Fibroblast of pulmonary artery (primary cell): ENCODE data around the gene SH3TC2.

Experiments
- DNase-seq: peaks from one replicate; pipeline ENCODE4 v3.0.0-alpha.2; 2010; ENCODE audit warnings: low read depth
- H3K4me3 ChIP-seq: replicated peaks from 2 replicates; pipeline ENCODE4 v1.5.1; 2011; ENCODE audit warnings: low read depth, mild to moderate bottlenecking, control low read depth, low read length, moderate library complexity
- CTCF ChIP-seq: IDR thresholded peaks from 2 replicates; pipeline ENCODE4 v1.5.1; 2011; ENCODE audit warnings: mild to moderate bottlenecking, control low read depth, low read length, inconsistent platforms; ENCODE audit errors: missing control alignments

SH3TC2 gene

DNA sequence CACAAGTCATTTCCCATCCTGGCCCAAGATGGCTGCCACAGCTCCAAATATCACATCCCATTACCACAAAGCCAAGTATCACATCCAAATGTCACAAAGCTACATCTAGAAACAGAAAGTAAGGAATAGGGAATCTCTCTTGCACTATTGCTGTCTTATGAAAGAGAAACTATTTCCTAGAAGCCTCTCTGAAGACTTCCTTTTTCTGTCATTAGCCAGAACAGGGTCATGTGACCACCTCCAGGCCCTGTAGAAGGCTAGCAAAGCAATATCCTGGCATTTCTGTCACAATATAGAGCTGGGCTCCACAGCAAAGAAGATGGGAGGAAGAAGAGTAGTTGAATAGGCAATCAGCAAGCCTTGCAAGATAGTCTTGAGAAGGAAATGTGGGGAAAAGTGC is 99.2 kb downstream of the SH3TC2 start:
- H3K4me3 ChIP-seq = no peak overlapping the region
- TF ChIP-seq CTCF = no peak
- DNase-seq = no peak

DNA sequence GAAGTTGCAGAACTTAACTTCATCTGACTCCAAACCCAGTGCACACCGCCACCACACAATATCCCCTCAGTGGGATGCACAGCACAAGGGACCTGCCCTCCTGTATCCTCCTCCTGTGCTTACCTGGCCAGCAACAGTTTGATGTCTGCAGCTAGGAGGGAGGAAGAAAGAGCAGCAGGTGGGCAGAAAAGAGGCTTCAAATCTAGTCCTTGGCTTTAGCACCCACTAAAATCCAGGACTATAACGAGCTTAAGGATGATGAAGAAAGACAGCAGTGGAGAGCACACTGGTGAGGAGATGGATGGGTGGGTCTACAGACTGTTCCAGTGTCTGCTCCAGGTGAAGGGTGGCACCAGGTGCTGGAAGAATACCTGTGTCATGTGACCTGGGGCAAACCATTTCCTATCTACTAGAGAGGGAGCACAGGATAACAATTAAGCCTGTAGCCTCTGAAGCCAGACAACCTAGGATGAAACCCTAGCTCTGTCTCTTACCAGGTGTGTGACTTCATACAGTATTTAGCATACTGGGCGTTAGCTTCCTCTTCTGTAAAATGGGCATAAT is 100.0 kb downstream of the SH3TC2 start:
- DNase-seq = no peak
- no peak for TF ChIP-seq CTCF
- no peak overlapping the region for H3K4me3 ChIP-seq

DNA sequence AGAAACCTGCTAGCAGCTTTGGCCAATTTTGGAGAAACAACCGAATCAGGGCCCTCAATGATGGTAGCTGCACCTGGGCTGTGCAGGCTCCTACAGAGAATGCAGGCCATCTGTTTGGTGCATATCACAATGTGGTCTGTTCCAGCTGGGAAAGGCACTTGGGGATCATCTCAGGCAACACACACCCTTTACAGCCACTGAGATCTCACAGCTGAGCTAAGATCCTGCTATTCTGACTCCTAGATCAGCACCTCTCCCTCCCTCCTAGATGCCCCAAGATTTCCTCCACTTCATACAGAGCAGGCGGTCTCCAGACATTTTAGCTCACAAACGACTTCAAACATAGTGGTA is 100.7 kb downstream of the SH3TC2 start:
- no peak overlapping the region for H3K4me3 ChIP-seq
- TF ChIP-seq CTCF = no peak
- DNase-seq = no peak

DNA sequence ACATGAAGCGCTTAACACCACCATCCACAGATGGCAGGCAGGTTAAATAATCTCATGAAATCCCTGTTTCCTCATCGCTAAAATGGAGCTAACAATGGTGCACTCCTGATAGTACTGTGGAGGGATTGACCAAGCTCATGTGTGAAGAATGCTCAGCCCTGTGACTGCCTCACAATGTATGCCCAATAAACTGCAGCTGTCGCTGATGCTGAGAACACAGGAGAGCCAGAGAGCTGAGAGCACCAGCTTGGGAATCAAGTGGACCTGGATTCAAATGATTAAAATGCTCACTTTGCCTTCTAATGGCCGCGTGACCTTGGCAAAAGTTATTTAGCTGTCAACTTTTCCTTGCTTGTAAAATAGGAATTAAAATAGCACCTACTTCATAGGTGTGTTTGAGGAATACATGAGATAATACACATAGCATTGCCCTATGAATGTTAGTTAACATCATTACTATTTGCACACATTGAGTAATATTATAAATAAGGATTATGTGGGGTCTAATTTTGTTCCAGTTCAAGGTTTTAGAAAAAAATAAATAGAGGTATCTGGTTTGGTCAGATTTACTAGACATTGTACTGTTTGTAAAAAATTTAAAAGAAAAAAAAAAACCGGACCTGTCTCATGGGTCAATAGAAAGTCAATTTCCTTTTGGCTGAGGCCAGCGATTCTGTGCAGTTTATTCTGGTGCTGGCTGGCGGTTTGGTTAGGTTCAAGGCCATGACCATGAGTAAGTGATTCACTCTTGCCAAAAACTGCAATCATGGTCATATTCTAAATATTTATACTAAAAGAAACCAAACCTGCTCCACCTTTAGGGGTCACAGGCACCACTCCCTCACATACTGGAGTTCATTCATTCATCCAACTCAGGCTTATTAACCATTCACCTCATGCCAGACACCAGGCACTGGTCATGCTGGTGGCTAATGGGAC is 101.3 kb downstream of the SH3TC2 start:
- no peak for TF ChIP-seq CTCF
- H3K4me3 ChIP-seq = no peak overlapping the region

DNA sequence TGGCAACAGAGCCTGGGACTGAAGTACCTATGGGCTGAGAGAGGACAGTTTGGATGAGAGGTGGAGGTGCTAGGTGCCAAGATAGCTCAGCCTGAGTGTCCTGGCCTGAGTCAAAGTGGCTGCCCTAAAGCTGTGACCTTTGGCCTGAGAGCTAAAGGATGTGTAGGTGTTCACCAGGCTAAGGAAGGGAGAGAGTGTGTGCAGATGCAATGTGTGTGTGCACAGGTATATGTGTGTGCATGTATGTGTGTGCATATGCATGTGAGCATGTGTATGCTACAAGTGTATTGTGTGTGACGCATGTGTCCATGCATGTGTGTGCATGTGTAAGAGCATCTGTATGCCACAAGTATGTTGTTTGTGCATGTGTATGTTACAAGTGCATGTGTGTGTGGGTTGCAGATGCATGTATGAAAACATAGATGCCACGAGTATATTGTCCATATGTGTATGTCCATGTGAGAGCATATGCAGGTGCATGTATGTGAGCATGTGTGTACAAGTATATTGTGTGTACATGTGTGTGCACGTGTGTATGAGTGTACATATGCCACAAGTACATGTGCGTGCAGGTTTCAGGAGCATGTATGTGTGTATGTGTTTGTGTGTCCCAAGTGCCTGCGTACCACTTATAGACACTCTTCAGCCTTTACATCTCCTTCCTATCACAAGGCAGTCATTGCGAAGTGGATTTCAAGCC is 102.6 kb downstream of the SH3TC2 start:
- DNase-seq = no peak
- TF ChIP-seq CTCF = no peak
- no peak overlapping the region for H3K4me3 ChIP-seq

More for the DNA sequence above, 101.3 kb downstream of the SH3TC2 start:
- no peak for DNase-seq

DNA sequence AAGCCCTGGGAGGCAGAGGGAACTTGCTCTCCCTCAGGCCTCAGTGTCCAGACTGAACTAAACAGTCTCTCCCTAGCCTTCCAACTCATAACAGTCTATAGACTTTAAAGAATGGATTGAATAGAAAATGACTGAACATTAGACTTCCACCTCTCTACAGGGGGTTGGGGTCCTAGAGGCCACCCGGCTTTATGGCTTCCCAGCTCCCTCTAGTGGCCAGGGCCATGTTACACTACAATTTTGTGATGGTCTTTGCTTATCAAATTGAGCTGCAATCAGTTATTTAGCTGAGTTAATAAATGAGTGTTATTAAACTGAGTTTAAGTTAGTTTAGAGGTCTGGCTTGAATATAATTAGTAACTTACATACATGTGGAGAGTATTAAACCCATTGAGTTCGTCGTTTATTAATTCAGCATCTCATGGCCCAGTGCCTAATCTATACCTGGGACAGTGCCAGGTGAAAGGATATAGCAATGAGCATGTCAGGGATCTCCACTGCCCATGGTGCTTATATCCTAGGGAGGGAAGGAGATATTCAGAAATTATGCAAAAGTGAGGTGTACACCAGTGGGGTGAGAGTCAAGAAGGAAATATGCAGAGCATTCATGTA is 105.2 kb downstream of the SH3TC2 start:
- no peak overlapping the region for H3K4me3 ChIP-seq
- TF ChIP-seq CTCF = peak; percentile 94
- DNase-seq = peak; percentile 49
